HEK293T (cell line): ENCODE data around the gene ZNF709.

ENCODE experiments used
- ARNT ChIP-seq: fragments of 450-650 bp; IDR thresholded peaks from 2 replicates; pipeline ENCODE4 v1.6.1; 2017; ENCODE audit warnings: mild to moderate bottlenecking
- BHLHE40 ChIP-seq: fragments of 450-650 bp; IDR thresholded peaks from 2 replicates; pipeline ENCODE4 v1.6.1; 2016; ENCODE audit warnings: mild to moderate bottlenecking, moderate library complexity, borderline replicate concordance
- ELF4 ChIP-seq: fragments of 450-650 bp; IDR thresholded peaks from 2 replicates; pipeline ENCODE4 v1.6.1; 2017; ENCODE audit warnings: antibody characterized with exemption
- FOXK2 ChIP-seq: fragments of 450-650 bp; IDR thresholded peaks from 2 replicates; pipeline ENCODE4 v1.6.1; 2016; ENCODE audit warnings: mild to moderate bottlenecking
- FOXM1 ChIP-seq: fragments of 450-650 bp; IDR thresholded peaks from 2 replicates; pipeline ENCODE4 v1.6.1; 2017; ENCODE audit warnings: mild to moderate bottlenecking, borderline replicate concordance
- LEF1 ChIP-seq: fragments of 450-650 bp; IDR thresholded peaks from 2 replicates; pipeline ENCODE4 v1.6.1; 2017; ENCODE audit warnings: mild to moderate bottlenecking, borderline replicate concordance
- NFRKB ChIP-seq: fragments of 450-650 bp; IDR thresholded peaks from 2 replicates; pipeline ENCODE4 v1.6.1; 2016; ENCODE audit warnings: mild to moderate bottlenecking, moderate library complexity
- PKNOX1 ChIP-seq: fragments of 450-650 bp; IDR thresholded peaks from 2 replicates; pipeline ENCODE4 v1.6.1; 2016
- SP1 ChIP-seq: fragments of 450-650 bp; IDR thresholded peaks from 2 replicates; pipeline ENCODE4 v1.6.1; 2017
- SUZ12 ChIP-seq: fragments of 450-650 bp; IDR thresholded peaks from 2 replicates; pipeline ENCODE4 v1.6.1; 2016; ENCODE audit warnings: mild to moderate bottlenecking
- TARDBP ChIP-seq: fragments of 450-650 bp; IDR thresholded peaks from 2 replicates; pipeline ENCODE4 v1.6.1; 2016
- ZNF384 ChIP-seq: fragments of 450-650 bp; IDR thresholded peaks from 2 replicates; pipeline ENCODE4 v1.6.1; 2016

- TF ChIP-seq ZNF384 (no peak), FOXM1 (no peak), BHLHE40 (no peak), SP1 (no peak), SUZ12 (no peak), ARNT (no peak), PKNOX1 (no peak), ELF4 (no peak), FOXK2 (no peak), LEF1 (no peak), NFRKB (no peak), TARDBP (no peak)
Observed at GRCh38 chr19:12527034-12527836, 42.6 kb upstream of the ZNF709 start.
